B cell (primary cell): ENCODE results near the gene GLRA3. TPM values are rescaled to one million over a fixed set of nuclear protein-coding genes. Genes with fewer than 3 reads are reported as not detected.
"Not testable (repeated sequence)": the region's sequence is repeated elsewhere in the genome, so short reads cannot be mapped to it uniquely, and the experiment has no call there.

Experiments
- ATAC-seq: fragments of 200-7000 bp; cut with Tn5 transposase; one replicate; pipeline ENCODE4 v1.10.0; 2021; ENCODE audit warnings: low read depth, mild to moderate bottlenecking, moderate number of reproducible peaks, moderate library complexity
- CTCF ChIA-PET: fragments of 350-600 bp; sonication (Branson Sonifier 250); formaldehyde crosslinking; loops from one replicate; lab custom pipeline; 2021; ENCODE audit warnings: antibody characterized with exemption, inconsistent platforms; lab: Charles Lee
- POLR2A ChIA-PET: fragments of 350-600 bp; sonication (Branson Sonifier 250); formaldehyde crosslinking; loops from one replicate; lab custom pipeline; 2021; ENCODE audit warnings: antibody characterized with exemption; lab: Charles Lee
- DNase-seq: peaks from one replicate; pipeline ENCODE4 v3.0.0; 2013
- H2AFZ ChIP-seq: 2 replicates; pipeline ENCODE4 v1.6.1; 2012; ENCODE audit warnings: mild to moderate bottlenecking, low read depth, low read length; ENCODE audit not compliant: insufficient read depth, poor library complexity, severe bottlenecking
- H3K27ac ChIP-seq, 2 donors: 1 replicate in 1 of 2; 2 replicates in 1 of 2; pipeline ENCODE4 v1.5.1; 2012 to 2013; ENCODE audit warnings: low read length in 2 of 2, mild to moderate bottlenecking in 2 of 2, moderate library complexity in 1 of 2
- H3K27me3 ChIP-seq, 4 experiments: fragments of 200-600 bp in 1 of 4; sonication (generic) in 1 of 4; replicated peaks in 1 of 4; 1 replicate in 2 of 4; 2 replicates in 2 of 4; pipeline versions ENCODE4 v1.6.1 to v1.7.0; 2013 to 2016; ENCODE audit warnings: low read length in 3 of 4, mild to moderate bottlenecking in 2 of 4, mixed read lengths in 1 of 4, moderate library complexity in 1 of 4; ENCODE audit not compliant: insufficient read depth in 4 of 4, control insufficient read depth in 3 of 4; ENCODE audit errors: control extremely low read depth in 1 of 4
- H3K36me3 ChIP-seq, 2 experiments: replicated peaks in 1 of 2; 1 replicate in 1 of 2; 2 replicates in 1 of 2; pipeline versions ENCODE4 v1.6.1 to v1.7.1; 2013; ENCODE audit warnings: low read length in 1 of 2; ENCODE audit not compliant: insufficient read depth in 2 of 2, control insufficient read depth in 1 of 2; ENCODE audit errors: control extremely low read depth in 1 of 2, extremely low read depth in 1 of 2
- H3K4me1 ChIP-seq, 2 donors: fragments of 200-600 bp in 1 of 2; sonication (generic) in 1 of 2; 1 replicate in 1 of 2; 2 replicates in 1 of 2; pipeline versions ENCODE4 v1.5.1 to v1.6.1; 2013 to 2017; ENCODE audit warnings: low read length in 2 of 2; ENCODE audit not compliant: control insufficient read depth in 2 of 2, insufficient read depth in 2 of 2
- H3K4me2 ChIP-seq: replicated peaks from 2 replicates; pipeline ENCODE3; 2012; ENCODE audit warnings: mild to moderate bottlenecking, low read depth, low read length; ENCODE audit not compliant: poor library complexity, severe bottlenecking
- H3K4me3 ChIP-seq, 5 experiments: fragments of 200-600 bp in 1 of 5; sonication (generic) in 1 of 5; 1 replicate in 3 of 5; 2 replicates in 2 of 5; pipeline versions ENCODE4 v1.5.1 to v1.7.0; 2011 to 2016; ENCODE audit warnings: low read length in 4 of 5, mild to moderate bottlenecking in 4 of 5, low read depth in 2 of 5, control low read depth in 1 of 5, moderate library complexity in 1 of 5; ENCODE audit not compliant: insufficient read depth in 1 of 5; ENCODE audit errors: control extremely low read depth in 1 of 5, extremely low read depth in 1 of 5
- H3K79me2 ChIP-seq: fragments of 200-600 bp; sonication (generic); one replicate; pipeline ENCODE4 v1.6.0; 2016; ENCODE audit warnings: low read length; ENCODE audit not compliant: control insufficient read depth, insufficient read depth
- H3K9ac ChIP-seq: fragments of 200-600 bp; sonication (generic); 2 replicates; pipeline ENCODE4 v1.6.1; 2017; ENCODE audit warnings: mild to moderate bottlenecking, low read length, moderate library complexity
- H3K9me3 ChIP-seq, 3 donors: one replicate each; pipeline versions ENCODE4 v1.6.1 to v1.7.1; 2013; ENCODE audit warnings: low read length in 2 of 3; ENCODE audit not compliant: control insufficient read depth in 2 of 3, insufficient read depth in 1 of 3; ENCODE audit errors: control extremely low read depth in 1 of 3
- H4K20me1 ChIP-seq: 2 replicates; pipeline ENCODE4 v1.6.0; 2012; ENCODE audit warnings: mild to moderate bottlenecking, low read length; ENCODE audit not compliant: insufficient read depth, control insufficient read depth, poor library complexity, severe bottlenecking
- H3K27ac Mint-ChIP-seq: one replicate; pipeline ENCODE4 v1.8.0; 2021; ENCODE audit warnings: mixed read lengths
- H3K27me3 Mint-ChIP-seq: one replicate; pipeline ENCODE4 v1.8.0; 2021; ENCODE audit warnings: mixed read lengths
- H3K4me1 Mint-ChIP-seq: one replicate; pipeline ENCODE4 v1.8.0; 2021; ENCODE audit warnings: mixed read lengths
- H3K4me3 Mint-ChIP-seq: one replicate; pipeline ENCODE4 v1.8.0; 2021; ENCODE audit warnings: mixed read lengths
- H3K9me3 Mint-ChIP-seq: one replicate; pipeline ENCODE4 v1.8.0; 2022; ENCODE audit warnings: mixed read lengths; ENCODE audit not compliant: insufficient read depth
- EZH2 ChIP-seq: IDR thresholded peaks from 2 replicates; pipeline ENCODE4 v1.6.1; 2012; ENCODE audit warnings: borderline replicate concordance, low read depth, mild to moderate bottlenecking, moderate library complexity, low read length; ENCODE audit not compliant: insufficient read depth, poor library complexity, severe bottlenecking
- WGBS: methylation state at CpG from one replicate; pipeline ENCODE4 v1.1.5; 2013; ENCODE audit warnings: missing lambda C conversion rate; ENCODE audit not compliant: insufficient coverage; 5-methylcytosine and 5-hydroxymethylcytosine counted together
- intact Hi-C: fragments of 100-400 bp; cut with micrococcal nuclease; formaldehyde crosslinking; loops from one replicate; pipeline ENCODE4 v1.10.0; 2022
- polyA plus RNA-seq: library from polyadenylated mRNA; depleted of rRNA; stranded (reverse); fragments of >200 nt; gene quantifications from 2 replicates; pipeline ENCODE4 v1.2.3, GENCODE V29; 2012
- total RNA-seq, 2 donors: library from RNA; stranded (reverse); fragments of 120-200 nt in 1 of 2; gene quantifications; 1 replicate in 1 of 2; 2 replicates in 1 of 2; pipeline versions ENCODE4 v1.2.3 to v1.2.4, GENCODE V29; 2013 to 2022
- TF ChIP-seq, protein P1 (sequence below): fragments of 200-600 bp; IDR thresholded peaks from one replicate; pipeline ENCODE4 v1.8.0; 2022; ENCODE audit warnings: antibody characterized with exemption, mild to moderate bottlenecking

The GLRA3 gene
- total and polyA plus RNA-seq, 2 donors (not counting 1 experiment from before 2014, with no cell fraction given) = 0.12 to 0.30 TPM

DNA sequence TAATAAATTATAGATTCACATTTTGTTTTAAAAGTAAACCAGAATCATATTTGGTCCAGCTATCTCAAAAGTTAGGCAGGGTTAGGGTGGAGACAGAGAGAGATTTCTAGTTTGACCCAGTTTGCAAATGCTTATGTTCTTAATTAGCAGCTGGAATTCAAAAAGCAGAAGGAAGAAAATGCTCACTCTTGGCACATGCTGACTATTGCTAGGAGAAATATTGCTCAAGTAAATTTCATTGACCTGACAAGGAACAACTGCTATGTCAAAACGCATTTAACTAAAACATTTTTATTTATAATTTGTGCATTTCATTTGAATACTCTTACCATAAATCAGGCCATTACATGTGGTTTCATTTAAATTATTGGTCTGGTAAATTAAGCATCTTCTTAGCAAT lies 131.8 kb downstream of the GLRA3 start:
- Mint-ChIP-seq H3K9me3 (no peaks in the 10 kb centered on the region), H3K27ac (no peak overlapping the region), H3K27me3 (no peaks in the 10 kb centered on the region), H3K4me1 (no peaks in the 10 kb centered on the region), H3K4me3 (no peak overlapping the region)
- POLR2A ChIA-PET = no interaction called here
- Histone ChIP-seq H3K27ac (no peak overlapping the region), H3K27me3 (no peaks in the 10 kb centered on the region), H3K4me1 (no peaks in the 10 kb centered on the region), H3K4me3 (no peak overlapping the region), H3K79me2 (no peaks in the 10 kb centered on the region), H2AFZ (no peak overlapping the region), H3K9ac (no peak overlapping the region), H4K20me1 (no peaks in the 10 kb centered on the region), H3K4me2 (no peak overlapping the region), H3K36me3 (no peaks in the 10 kb centered on the region), H3K9me3 (no peaks in the 10 kb centered on the region)
- TF ChIP-seq, protein P1, sequence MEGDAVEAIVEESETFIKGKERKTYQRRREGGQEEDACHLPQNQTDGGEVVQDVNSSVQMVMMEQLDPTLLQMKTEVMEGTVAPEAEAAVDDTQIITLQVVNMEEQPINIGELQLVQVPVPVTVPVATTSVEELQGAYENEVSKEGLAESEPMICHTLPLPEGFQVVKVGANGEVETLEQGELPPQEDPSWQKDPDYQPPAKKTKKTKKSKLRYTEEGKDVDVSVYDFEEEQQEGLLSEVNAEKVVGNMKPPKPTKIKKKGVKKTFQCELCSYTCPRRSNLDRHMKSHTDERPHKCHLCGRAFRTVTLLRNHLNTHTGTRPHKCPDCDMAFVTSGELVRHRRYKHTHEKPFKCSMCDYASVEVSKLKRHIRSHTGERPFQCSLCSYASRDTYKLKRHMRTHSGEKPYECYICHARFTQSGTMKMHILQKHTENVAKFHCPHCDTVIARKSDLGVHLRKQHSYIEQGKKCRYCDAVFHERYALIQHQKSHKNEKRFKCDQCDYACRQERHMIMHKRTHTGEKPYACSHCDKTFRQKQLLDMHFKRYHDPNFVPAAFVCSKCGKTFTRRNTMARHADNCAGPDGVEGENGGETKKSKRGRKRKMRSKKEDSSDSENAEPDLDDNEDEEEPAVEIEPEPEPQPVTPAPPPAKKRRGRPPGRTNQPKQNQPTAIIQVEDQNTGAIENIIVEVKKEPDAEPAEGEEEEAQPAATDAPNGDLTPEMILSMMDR = no peak
- TF ChIP-seq EZH2 = no peak
- ATAC-seq (no peak), DNase-seq (no peak)
- intact Hi-C loops = no loop called here
- WGBS = no CpG with 5 or more reads among the region's 1 CpG
- CTCF ChIA-PET = interaction anchor here (0.6 kb wide), 1 partner anchor 1575 kb away, joined by 4 read pairs; no protein-coding TSS in a partner anchor

DNA sequence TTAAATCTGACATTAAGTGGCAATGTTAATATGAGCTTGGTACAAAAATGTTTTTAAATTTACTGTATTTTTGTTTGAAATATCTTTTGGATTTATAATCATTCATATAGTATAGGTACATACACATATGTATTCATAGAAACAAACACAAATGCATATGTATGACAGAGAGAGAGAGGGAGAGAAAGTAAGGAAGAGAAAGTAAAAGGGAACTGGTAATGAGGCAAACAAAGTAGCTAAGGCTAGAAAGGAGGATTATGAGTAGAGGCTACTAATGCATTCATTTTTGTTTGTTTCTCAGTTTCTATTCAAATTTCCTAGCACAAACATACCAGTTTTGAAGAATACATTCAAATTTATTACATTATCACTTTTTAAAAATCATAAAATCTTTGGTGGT lies 132.4 kb downstream of the GLRA3 start:
- no peak overlapping the region for H3K27ac ChIP-seq
- H3K4me3 Mint-ChIP-seq = no peak overlapping the region
- TF ChIP-seq EZH2 = no peak
- TF ChIP-seq, protein P1 = no peak
- no peak overlapping the region for H3K9ac ChIP-seq
- ATAC-seq (no peak), DNase-seq (no peak)
- H3K36me3 ChIP-seq = no peaks in the 10 kb centered on the region
- H3K9me3 ChIP-seq = no peaks in the 10 kb centered on the region
- ChIA-PET POLR2A (no interaction called here), CTCF (interaction anchor here (0.6 kb wide), 1 partner anchor 1576 kb away, joined by 4 read pairs; no protein-coding TSS in a partner anchor)
- H4K20me1 ChIP-seq = no peaks in the 10 kb centered on the region
- no peaks in the 10 kb centered on the region for H3K4me1 Mint-ChIP-seq
- H3K27me3 ChIP-seq = no peaks in the 10 kb centered on the region
- no peaks in the 10 kb centered on the region for H3K4me1 ChIP-seq
- H2AFZ ChIP-seq = no peak overlapping the region
- no peaks in the 10 kb centered on the region for H3K9me3 Mint-ChIP-seq
- H3K79me2 ChIP-seq = no peaks in the 10 kb centered on the region
- H3K4me3 ChIP-seq = no peak overlapping the region
- no peaks in the 10 kb centered on the region for H3K27me3 Mint-ChIP-seq
- intact Hi-C loops = no loop called here
- no peak overlapping the region for H3K4me2 ChIP-seq
- no peak overlapping the region for H3K27ac Mint-ChIP-seq

DNA sequence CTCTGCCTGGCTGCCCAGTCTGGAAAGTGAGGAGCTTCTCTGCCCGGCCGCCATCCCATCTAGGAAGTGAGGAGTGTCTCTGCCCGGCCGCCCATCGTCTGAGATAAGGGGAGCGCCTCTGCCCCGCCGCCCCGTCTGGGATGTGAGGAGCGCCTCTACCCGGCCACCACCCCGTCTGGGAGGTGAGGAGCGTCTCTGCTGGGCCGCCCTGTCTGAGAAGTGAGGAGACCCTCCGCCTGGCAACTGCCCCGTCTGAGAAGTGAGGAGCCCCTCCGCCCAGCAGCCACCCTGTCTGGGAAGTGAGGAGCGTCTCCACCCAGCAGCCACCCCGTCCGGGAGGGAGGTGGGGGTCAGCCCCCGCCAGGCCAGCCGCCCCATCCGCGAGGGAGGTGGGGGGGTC lies 137.2 kb downstream of the GLRA3 start:
- intact Hi-C loops, H3K27me3 Mint-ChIP-seq, H3K4me3 ChIP-seq, CTCF ChIA-PET, H3K36me3 ChIP-seq, ATAC-seq, H3K4me1 ChIP-seq, DNase-seq, H3K27ac Mint-ChIP-seq, H3K9ac ChIP-seq, H3K4me2 ChIP-seq, H3K4me3 Mint-ChIP-seq, H3K9me3 ChIP-seq, H3K4me1 Mint-ChIP-seq, H4K20me1 ChIP-seq, H3K79me2 ChIP-seq, H3K27me3 ChIP-seq, POLR2A ChIA-PET, H2AFZ ChIP-seq, H3K9me3 Mint-ChIP-seq, H3K27ac ChIP-seq: not testable (repeated sequence)
- WGBS = 95% methylated on average over 13 of the region's 24 CpGs
